ENCODE results near the gene NINJ1.

DNA sequence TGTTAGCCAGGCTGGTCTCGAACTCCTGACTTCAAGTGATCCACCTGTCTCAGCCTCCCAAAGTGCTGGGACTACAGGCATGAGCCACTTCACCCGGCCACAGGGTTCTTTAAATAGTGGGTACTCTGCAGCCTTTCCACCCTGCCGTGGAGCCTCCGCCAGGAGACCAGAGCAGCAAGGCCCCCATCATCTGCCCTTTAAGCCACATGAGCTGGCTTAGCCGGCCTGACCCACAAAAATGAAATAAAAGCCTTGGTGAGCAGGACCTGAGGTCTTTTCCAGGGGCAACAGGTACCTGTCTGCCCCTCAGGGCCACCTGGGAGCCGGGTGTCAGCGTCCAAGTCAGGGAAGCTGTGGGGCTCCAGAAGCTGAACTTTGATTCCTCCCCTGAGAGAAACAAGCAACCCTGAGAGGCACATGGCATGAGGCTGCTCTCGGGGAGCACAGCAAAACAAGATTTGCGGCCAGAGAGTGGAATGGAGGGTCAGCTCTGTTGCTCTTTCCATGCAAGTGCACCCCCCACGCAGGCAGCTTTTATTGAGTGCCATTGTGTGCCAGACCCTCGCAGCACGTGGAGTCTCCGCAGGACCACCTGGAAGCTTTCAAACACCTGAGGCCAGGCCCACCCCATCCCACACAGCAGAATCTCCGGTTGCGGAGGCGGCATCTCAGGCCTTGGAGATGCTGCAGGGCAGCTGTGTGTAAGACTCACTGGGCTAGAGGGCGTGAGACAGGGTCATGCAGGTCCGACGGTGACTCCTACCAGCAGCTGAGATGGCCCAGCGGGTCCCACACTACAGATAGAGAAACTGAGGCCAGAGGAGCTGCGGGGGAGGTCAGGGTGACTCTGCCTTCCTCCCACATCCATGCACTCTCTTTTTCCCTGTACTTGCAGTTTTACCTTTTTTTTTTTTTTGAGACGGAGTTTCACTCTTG lies 45.1 kb upstream of the NINJ1 start:
- TF ChIP-seq, protein P1, sequence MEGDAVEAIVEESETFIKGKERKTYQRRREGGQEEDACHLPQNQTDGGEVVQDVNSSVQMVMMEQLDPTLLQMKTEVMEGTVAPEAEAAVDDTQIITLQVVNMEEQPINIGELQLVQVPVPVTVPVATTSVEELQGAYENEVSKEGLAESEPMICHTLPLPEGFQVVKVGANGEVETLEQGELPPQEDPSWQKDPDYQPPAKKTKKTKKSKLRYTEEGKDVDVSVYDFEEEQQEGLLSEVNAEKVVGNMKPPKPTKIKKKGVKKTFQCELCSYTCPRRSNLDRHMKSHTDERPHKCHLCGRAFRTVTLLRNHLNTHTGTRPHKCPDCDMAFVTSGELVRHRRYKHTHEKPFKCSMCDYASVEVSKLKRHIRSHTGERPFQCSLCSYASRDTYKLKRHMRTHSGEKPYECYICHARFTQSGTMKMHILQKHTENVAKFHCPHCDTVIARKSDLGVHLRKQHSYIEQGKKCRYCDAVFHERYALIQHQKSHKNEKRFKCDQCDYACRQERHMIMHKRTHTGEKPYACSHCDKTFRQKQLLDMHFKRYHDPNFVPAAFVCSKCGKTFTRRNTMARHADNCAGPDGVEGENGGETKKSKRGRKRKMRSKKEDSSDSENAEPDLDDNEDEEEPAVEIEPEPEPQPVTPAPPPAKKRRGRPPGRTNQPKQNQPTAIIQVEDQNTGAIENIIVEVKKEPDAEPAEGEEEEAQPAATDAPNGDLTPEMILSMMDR (IDR thresholded peaks at IDR 0.05), result no peak
- no peak for TF ChIP-seq POLR2A (IDR thresholded peaks at IDR 0.05)
